HepG2 (cell line): ENCODE measurements around the gene PSEN1. TPM values are rescaled to one million over a fixed set of nuclear protein-coding genes. Genes with fewer than 3 reads are reported as not detected.

Source experiments
- ATAC-seq: fragments of 200-7000 bp; cut with Tn5 transposase; 3 replicates; pipeline ENCODE4 v1.9.1; 2020; ENCODE audit warnings: mild to moderate bottlenecking, moderate library complexity
- BruUV-seq: library from RNA; stranded (reverse); fragments of 400-500 nt; replicated peaks from 2 replicates; lab custom pipeline; 2021; lab: Mats Ljungman, UMichigan
- CTCF ChIA-PET: fragments of 300-600 bp; formaldehyde crosslinking; extraction: SDS; loops from one replicate; lab custom pipeline; 2021; ENCODE audit warnings: low total read pairs, inconsistent platforms, low intra/inter-chr PET ratio; lab: Yijun Ruan, JAX
- POLR2A ChIA-PET: fragments of 350-600 bp; sonication (Branson Sonifier 250); formaldehyde crosslinking; loops from one replicate; lab custom pipeline; 2020; ENCODE audit warnings: antibody characterized with exemption, inconsistent platforms; lab: Yijun Ruan, JAX
- DNase-seq: peaks from one replicate; pipeline ENCODE4 v3.0.0-alpha.2; 2015; ENCODE audit warnings: low spot score
- FAIRE-seq: peaks from 3 replicates; lab custom pipeline; 2011; peaks lifted over from hg19 to GRCh38; lab: Jason Lieb, UNC
- H2AFZ ChIP-seq: one replicate; pipeline ENCODE4 v1.6.1; 2011; ENCODE audit warnings: low read length, inconsistent platforms
- H3K27ac ChIP-seq: fragments of 300-600 bp; 3 replicates; pipeline ENCODE4 v1.8.0; 2011; ENCODE audit warnings: mixed run types, mild to moderate bottlenecking, mixed read lengths, low read length, inconsistent platforms; ENCODE audit not compliant: insufficient read depth; ENCODE audit errors: extremely low read length
- H3K27me3 ChIP-seq, 2 experiments: fragments of 200-600 bp in 1 of 2; 2 replicates in 1 of 2; 3 replicates in 1 of 2; pipeline versions ENCODE4 v1.6.0 to v1.8.0; 2011; ENCODE audit warnings: low read length in 2 of 2, mild to moderate bottlenecking in 2 of 2, moderate library complexity in 2 of 2, inconsistent platforms in 1 of 2; ENCODE audit not compliant: insufficient read depth in 2 of 2, control insufficient read depth in 1 of 2
- H3K36me3 ChIP-seq, 2 experiments: fragments of 200-600 bp in 1 of 2; replicated peaks in 1 of 2; 2 replicates in 1 of 2; 3 replicates in 1 of 2; pipeline versions ENCODE4 v1.5.1 to v1.8.0; 2011; ENCODE audit warnings: low read length in 2 of 2, inconsistent platforms in 1 of 2; ENCODE audit not compliant: insufficient read depth in 2 of 2, control insufficient read depth in 1 of 2
- H3K4me1 ChIP-seq: 2 replicates; pipeline ENCODE4 v1.5.1; 2012; ENCODE audit warnings: low read length, inconsistent platforms; ENCODE audit not compliant: insufficient read depth
- H3K4me2 ChIP-seq: 2 replicates; pipeline ENCODE4 v1.6.0; 2011; ENCODE audit warnings: low read depth, low read length, inconsistent platforms
- H3K4me3 ChIP-seq, 3 experiments: fragments of 200-600 bp in 1 of 3; sonication (generic), shearing (Covaris generic) in 1 of 3; replicated peaks in 1 of 3; 2 replicates each; pipeline ENCODE4 v1.5.1; 2011 to 2016; ENCODE audit warnings: low read length in 3 of 3, inconsistent platforms in 2 of 3, low read depth in 2 of 3, mild to moderate bottlenecking in 2 of 3, control low read depth in 1 of 3, mixed read lengths in 1 of 3; ENCODE audit not compliant: insufficient read depth in 1 of 3
- H3K79me2 ChIP-seq: one replicate; pipeline ENCODE4 v1.6.1; 2011; ENCODE audit warnings: low read length, inconsistent platforms; ENCODE audit not compliant: insufficient read depth
- H3K9ac ChIP-seq: 2 replicates; pipeline ENCODE4 v1.6.0; 2011; ENCODE audit warnings: mild to moderate bottlenecking, low read depth, low read length, inconsistent platforms; ENCODE audit not compliant: insufficient read depth
- H3K9me3 ChIP-seq: 2 replicates; pipeline ENCODE4 v1.5.1; 2012; ENCODE audit warnings: mild to moderate bottlenecking, low read length
- H4K20me1 ChIP-seq: 2 replicates; pipeline ENCODE4 v1.6.0; 2011; ENCODE audit warnings: inconsistent platforms, mild to moderate bottlenecking, low read length, moderate library complexity; ENCODE audit not compliant: insufficient read depth
- RFX1 ChIP-seq: fragments of 450-650 bp; IDR thresholded peaks from 2 replicates; pipeline ENCODE4 v1.6.1; 2017
- WGBS: methylation state at CpG from one replicate; pipeline ENCODE4 v1.1.6; 2017; ENCODE audit warnings: low lambda C conversion rate; 5-methylcytosine and 5-hydroxymethylcytosine counted together
- in situ Hi-C: cut with HindIII; loops from 2 replicates; pipeline ENCODE4 v1.10.0; 2017; ENCODE audit warnings: low pct_unique_long_range_greater_than_20kb; ENCODE audit not compliant: extremely low pct_ligation_motif_present
- intact Hi-C: fragments of 100-400 bp; cut with micrococcal nuclease; formaldehyde crosslinking; loops from one replicate; pipeline ENCODE4 v1.10.0; 2022; ENCODE audit not compliant: unreplicated experiment
- polyA plus RNA-seq, 8 experiments: library from polyadenylated mRNA; depleted of rRNA in 3 of 8; stranded (reverse) in 7 of 8; unstranded in 1 of 8; fragments of >200 nt; fragmentation: Illumina TruSeq in 4 of 8; extraction: Trizol in 4 of 8; gene quantifications; 2 replicates each; pipeline versions ENCODE4 v1.2.1 to v1.2.3, GENCODE V29; 2011 to 2016; ENCODE audit warnings: low read depth in 4 of 8, missing spikeins in 1 of 8, mixed read lengths in 1 of 8; ENCODE audit not compliant: insufficient read depth in 1 of 8
- total RNA-seq, 5 experiments: library from RNA; depleted of rRNA; stranded (reverse); fragments of >200 nt; fragmentation: Illumina TruSeq; extraction: Trizol; gene quantifications; 2 replicates each; pipeline ENCODE4 v1.2.3, GENCODE V29; 2016; ENCODE audit warnings: low read depth in 1 of 5
- TF ChIP-seq, protein P1 (sequence below): sonication (generic); formaldehyde crosslinking; conservative IDR thresholded peaks from 2 replicates; pipeline ENCODE4 v1.8.1; 2023; ENCODE audit warnings: missing genetic modification reagents
- TF ChIP-seq, protein P2 (sequence below): sonication (generic); formaldehyde crosslinking; IDR thresholded peaks from 2 replicates; pipeline ENCODE4 v1.5.0; 2020; ENCODE audit warnings: mild to moderate bottlenecking, missing genetic modification reagents

Gene PSEN1
- total and polyA plus RNA-seq, 2 of the 13 experiments (the other 11 are each of a cell fraction or from before 2014, with no cell fraction given) = 12.5 to 26.6 TPM

DNA sequence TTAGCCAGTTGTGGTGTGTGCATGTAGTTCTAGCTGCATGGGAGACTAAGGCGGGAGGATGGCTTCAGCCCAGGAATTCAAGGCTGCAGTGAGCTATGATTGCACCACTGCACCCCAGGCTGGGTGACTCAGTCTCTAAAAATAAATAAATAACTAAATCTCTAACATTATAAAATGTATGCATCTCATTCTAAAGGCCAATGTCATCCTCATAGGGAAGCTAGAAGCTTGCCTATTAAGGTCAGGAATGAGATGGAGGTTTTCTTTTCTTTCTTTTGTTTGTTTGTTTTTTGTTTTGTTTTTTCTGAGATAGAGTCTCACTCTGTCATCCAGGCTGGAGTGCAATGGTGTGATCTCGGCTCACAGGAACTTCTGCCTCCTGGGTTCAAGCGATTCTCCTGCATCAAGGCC is 52.2 kb downstream of the PSEN1 start (continued):
- TF ChIP-seq, protein P1, sequence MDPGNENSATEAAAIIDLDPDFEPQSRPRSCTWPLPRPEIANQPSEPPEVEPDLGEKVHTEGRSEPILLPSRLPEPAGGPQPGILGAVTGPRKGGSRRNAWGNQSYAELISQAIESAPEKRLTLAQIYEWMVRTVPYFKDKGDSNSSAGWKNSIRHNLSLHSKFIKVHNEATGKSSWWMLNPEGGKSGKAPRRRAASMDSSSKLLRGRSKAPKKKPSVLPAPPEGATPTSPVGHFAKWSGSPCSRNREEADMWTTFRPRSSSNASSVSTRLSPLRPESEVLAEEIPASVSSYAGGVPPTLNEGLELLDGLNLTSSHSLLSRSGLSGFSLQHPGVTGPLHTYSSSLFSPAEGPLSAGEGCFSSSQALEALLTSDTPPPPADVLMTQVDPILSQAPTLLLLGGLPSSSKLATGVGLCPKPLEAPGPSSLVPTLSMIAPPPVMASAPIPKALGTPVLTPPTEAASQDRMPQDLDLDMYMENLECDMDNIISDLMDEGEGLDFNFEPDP (CRISPR knock-in tag) = no peak

DNA sequence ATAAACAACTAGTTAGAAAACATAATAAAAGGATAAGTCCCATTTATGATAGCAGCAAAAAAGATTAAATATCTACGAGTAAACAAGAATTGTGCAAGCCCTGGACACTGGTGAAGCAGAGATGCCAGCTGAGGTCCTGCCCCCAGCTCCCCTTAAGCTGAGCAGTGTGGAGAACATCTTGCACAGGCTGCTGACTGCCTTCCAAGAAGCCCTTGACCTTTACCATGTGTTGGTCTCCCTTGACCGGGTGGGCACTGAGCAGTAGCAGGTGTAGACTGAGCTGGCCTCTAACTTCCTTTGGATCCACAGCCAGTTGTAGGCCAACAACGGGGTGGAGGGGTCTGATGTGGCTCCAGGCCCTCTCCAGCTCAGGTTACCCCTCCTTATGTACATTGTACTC is 53.3 kb downstream of the PSEN1 start:
- FAIRE-seq = no peak
- no TSS peak for BruUV-seq

More for the DNA sequence above, 53.3 kb downstream of the PSEN1 start:
- intact Hi-C loops (no loop called here), in situ Hi-C loops (no loop called here)
- WGBS = 93% methylated on average over 3 of the region's 3 CpGs
- H3K9me3 ChIP-seq = no peaks in the 10 kb centered on the region
- H3K9ac ChIP-seq = no peak overlapping the region
- H3K4me2 ChIP-seq = no peak overlapping the region
- no peak overlapping the region for H3K4me3 ChIP-seq
- no peaks in the 10 kb centered on the region for H3K79me2 ChIP-seq
- ChIA-PET POLR2A (no interaction called here), CTCF (no interaction called here)
- H2AFZ ChIP-seq = no peak overlapping the region
- DNase-seq = no peak
- H3K27ac ChIP-seq = no peak overlapping the region
- no peaks in the 10 kb centered on the region for H4K20me1 ChIP-seq
- H3K27me3 ChIP-seq = no peaks in the 10 kb centered on the region
- H3K4me1 ChIP-seq = no peaks in the 10 kb centered on the region
- ATAC-seq = no peak
- H3K36me3 ChIP-seq = peaks cover 1 to 44% of the 10 kb centered on the region in 2 experiments; a peak in 4 of 5 replicates
- TF ChIP-seq, protein P2, sequence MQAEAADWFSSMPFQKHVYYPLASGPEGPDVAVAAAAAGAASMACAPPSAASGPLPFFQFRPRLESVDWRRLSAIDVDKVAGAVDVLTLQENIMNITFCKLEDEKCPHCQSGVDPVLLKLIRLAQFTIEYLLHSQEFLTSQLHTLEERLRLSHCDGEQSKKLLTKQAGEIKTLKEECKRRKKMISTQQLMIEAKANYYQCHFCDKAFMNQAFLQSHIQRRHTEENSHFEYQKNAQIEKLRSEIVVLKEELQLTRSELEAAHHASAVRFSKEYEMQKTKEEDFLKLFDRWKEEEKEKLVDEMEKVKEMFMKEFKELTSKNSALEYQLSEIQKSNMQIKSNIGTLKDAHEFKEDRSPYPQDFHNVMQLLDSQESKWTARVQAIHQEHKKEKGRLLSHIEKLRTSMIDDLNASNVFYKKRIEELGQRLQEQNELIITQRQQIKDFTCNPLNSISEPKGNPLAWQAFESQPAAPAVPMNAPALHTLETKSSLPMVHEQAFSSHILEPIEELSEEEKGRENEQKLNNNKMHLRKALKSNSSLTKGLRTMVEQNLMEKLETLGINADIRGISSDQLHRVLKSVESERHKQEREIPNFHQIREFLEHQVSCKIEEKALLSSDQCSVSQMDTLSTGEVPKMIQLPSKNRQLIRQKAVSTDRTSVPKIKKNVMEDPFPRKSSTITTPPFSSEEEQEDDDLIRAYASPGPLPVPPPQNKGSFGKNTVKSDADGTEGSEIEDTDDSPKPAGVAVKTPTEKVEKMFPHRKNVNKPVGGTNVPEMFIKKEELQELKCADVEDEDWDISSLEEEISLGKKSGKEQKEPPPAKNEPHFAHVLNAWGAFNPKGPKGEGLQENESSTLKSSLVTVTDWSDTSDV (CRISPR knock-in tag) = no peak
- TF ChIP-seq RFX1 = no peak
